OCI-LY7 (cell line): ENCODE results near the gene PSKH1. TPM values are rescaled to one million over a fixed set of nuclear protein-coding genes. Genes with fewer than 3 reads are reported as not detected.

Source experiments
- BruUV-seq: library from RNA; stranded (reverse); fragments of 400-500 nt; replicated peaks from 2 replicates; lab custom pipeline; 2021; lab: Mats Ljungman, UMichigan
- CTCF ChIA-PET: fragments of 300-600 bp; sonication (Branson Sonifier 250); formaldehyde crosslinking; loops from one replicate; lab custom pipeline; 2022; ENCODE audit warnings: antibody characterized with exemption; ENCODE audit not compliant: unreplicated experiment; lab: Charles Lee
- POLR2A ChIA-PET: fragments of 300-600 bp; sonication (Branson Sonifier 250); formaldehyde crosslinking; loops from one replicate; lab custom pipeline; 2022; ENCODE audit warnings: antibody characterized with exemption; lab: Charles Lee
- DNase-seq: peaks from one replicate; pipeline ENCODE4 v3.0.0-alpha.2; 2015; ENCODE audit warnings: low spot score
- H2AFZ ChIP-seq: fragments of 200-600 bp; sonication (generic), shearing (Covaris generic); 2 replicates; pipeline ENCODE4 v1.6.1; 2014; ENCODE audit warnings: mild to moderate bottlenecking, antibody characterized with exemption, low read length, moderate library complexity
- H3K27ac ChIP-seq: fragments of 200-600 bp; sonication (generic); 2 replicates; pipeline ENCODE4 v1.5.1; 2014; ENCODE audit warnings: mixed run types, low read depth, mild to moderate bottlenecking, moderate library complexity, low read length, inconsistent platforms; ENCODE audit not compliant: poor library complexity, severe bottlenecking
- H3K36me3 ChIP-seq: fragments of 200-600 bp; sonication (generic); 2 replicates; pipeline ENCODE4 v1.6.1; 2014; ENCODE audit warnings: mild to moderate bottlenecking, antibody characterized with exemption, low read length, moderate library complexity, mixed read lengths; ENCODE audit not compliant: insufficient read depth
- H3K4me1 ChIP-seq: fragments of 200-600 bp; sonication (generic); 2 replicates; pipeline ENCODE4 v1.5.1; 2014; ENCODE audit warnings: mild to moderate bottlenecking, low read length; ENCODE audit not compliant: insufficient read depth, poor library complexity, severe bottlenecking
- H3K4me2 ChIP-seq: fragments of 200-600 bp; sonication (generic); 2 replicates; pipeline ENCODE4 v1.6.1; 2014; ENCODE audit warnings: mild to moderate bottlenecking, low read length
- H3K4me3 ChIP-seq: fragments of 200-600 bp; sonication (generic); 2 replicates; pipeline ENCODE4 v1.5.1; 2014; ENCODE audit warnings: mild to moderate bottlenecking, low read depth, low read length; ENCODE audit not compliant: poor library complexity, severe bottlenecking
- H3K79me2 ChIP-seq: fragments of 200-600 bp; sonication (generic); 2 replicates; pipeline ENCODE4 v1.6.1; 2016; ENCODE audit warnings: low read depth, mild to moderate bottlenecking, low read length, moderate library complexity, mixed read lengths; ENCODE audit not compliant: insufficient read depth
- H3K9me2 ChIP-seq: fragments of 200-600 bp; sonication (generic); 2 replicates; pipeline ENCODE4 v1.6.1; 2016; ENCODE audit warnings: mild to moderate bottlenecking, low read length, mixed read lengths; ENCODE audit not compliant: insufficient read depth
- H3K9me3 ChIP-seq: fragments of 200-600 bp; sonication (generic); 2 replicates; pipeline ENCODE4 v1.6.1; 2014; ENCODE audit warnings: mild to moderate bottlenecking, mixed run types, low read length, mixed read lengths
- H4K20me1 ChIP-seq: fragments of 200-600 bp; sonication (generic); 2 replicates; pipeline ENCODE4 v1.6.1; 2014; ENCODE audit warnings: mild to moderate bottlenecking, antibody characterized with exemption, low read length, moderate library complexity, mixed read lengths; ENCODE audit not compliant: insufficient read depth
- EZH2phosphoT487 ChIP-seq: fragments of 200-600 bp; sonication (generic); IDR thresholded peaks from 2 replicates; pipeline ENCODE4 v1.6.1; 2018; ENCODE audit warnings: low read depth, borderline replicate concordance, mild to moderate bottlenecking, mixed run types, antibody characterized with exemption, low read length, moderate library complexity, mixed read lengths
- intact Hi-C: fragments of 100-400 bp; cut with micrococcal nuclease; formaldehyde crosslinking; loops from one replicate; pipeline ENCODE4 v1.10.0; 2022; ENCODE audit not compliant: unreplicated experiment
- total RNA-seq, 2 experiments: library from RNA; depleted of rRNA in 1 of 2; stranded (reverse); fragments of >200 nt in 1 of 2; shearing (Covaris generic) in 1 of 2; gene quantifications; 2 replicates each; pipeline ENCODE4 v1.2.3, GENCODE V29; 2014 to 2022
- TF ChIP-seq, protein P1 (sequence below): fragments of 200-600 bp; sonication (generic); conservative IDR thresholded peaks from 2 replicates; pipeline ENCODE4 v1.5.1; 2014; ENCODE audit warnings: mild to moderate bottlenecking, antibody characterized with exemption, low read length, moderate library complexity, mixed read lengths

The PSKH1 gene
- total RNA-seq, 2 experiments from 2014 or later = 10.4 to 27.1 TPM

DNA sequence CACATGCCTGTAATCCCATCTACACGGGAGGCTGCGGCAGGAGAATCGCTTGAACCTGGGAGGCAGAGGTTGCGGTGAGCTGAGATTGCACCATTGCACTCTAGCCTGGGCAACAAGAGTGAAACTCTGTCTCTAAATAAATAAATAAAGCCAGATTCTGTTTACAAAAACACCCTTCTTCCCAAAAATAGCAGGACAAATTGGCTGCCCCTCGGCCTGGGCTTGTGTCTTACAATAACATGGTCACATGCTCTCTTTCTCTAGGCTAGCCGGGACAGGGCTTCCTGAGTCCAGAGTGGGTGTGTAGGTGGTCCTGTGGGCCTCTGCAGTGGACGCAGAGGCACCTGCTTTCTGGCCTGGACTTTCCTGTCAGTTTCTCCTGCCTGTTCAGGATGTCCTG lies 23.4 kb upstream of the PSKH1 start:
- ChIA-PET CTCF (interaction anchor here (0.6 kb wide), 1 partner anchor 214 kb away, joined by 3 read pairs; no protein-coding TSS in a partner anchor), POLR2A (interaction anchor here (0.6 kb wide), 1 partner anchor 23 kb away, joined by 3 read pairs; no protein-coding TSS in a partner anchor)
- H3K9me3 ChIP-seq = no peaks in the 10 kb centered on the region
- BruUV-seq = no TSS peak
- no peak overlapping the region for H2AFZ ChIP-seq
- no peaks in the 10 kb centered on the region for H4K20me1 ChIP-seq
- intact Hi-C loops = no loop called here
- no peak overlapping the region for H3K4me3 ChIP-seq
- peaks cover 17% of the 10 kb centered on the region for H3K4me1 ChIP-seq
- peaks cover 17% of the 10 kb centered on the region for H3K79me2 ChIP-seq
- no peak overlapping the region for H3K27ac ChIP-seq
- no peak overlapping the region for H3K4me2 ChIP-seq
- TF ChIP-seq, protein P1, sequence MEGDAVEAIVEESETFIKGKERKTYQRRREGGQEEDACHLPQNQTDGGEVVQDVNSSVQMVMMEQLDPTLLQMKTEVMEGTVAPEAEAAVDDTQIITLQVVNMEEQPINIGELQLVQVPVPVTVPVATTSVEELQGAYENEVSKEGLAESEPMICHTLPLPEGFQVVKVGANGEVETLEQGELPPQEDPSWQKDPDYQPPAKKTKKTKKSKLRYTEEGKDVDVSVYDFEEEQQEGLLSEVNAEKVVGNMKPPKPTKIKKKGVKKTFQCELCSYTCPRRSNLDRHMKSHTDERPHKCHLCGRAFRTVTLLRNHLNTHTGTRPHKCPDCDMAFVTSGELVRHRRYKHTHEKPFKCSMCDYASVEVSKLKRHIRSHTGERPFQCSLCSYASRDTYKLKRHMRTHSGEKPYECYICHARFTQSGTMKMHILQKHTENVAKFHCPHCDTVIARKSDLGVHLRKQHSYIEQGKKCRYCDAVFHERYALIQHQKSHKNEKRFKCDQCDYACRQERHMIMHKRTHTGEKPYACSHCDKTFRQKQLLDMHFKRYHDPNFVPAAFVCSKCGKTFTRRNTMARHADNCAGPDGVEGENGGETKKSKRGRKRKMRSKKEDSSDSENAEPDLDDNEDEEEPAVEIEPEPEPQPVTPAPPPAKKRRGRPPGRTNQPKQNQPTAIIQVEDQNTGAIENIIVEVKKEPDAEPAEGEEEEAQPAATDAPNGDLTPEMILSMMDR = no peak
- no peak for TF ChIP-seq EZH2phosphoT487
- no peaks in the 10 kb centered on the region for H3K9me2 ChIP-seq
- H3K36me3 ChIP-seq = peaks cover 75% of the 10 kb centered on the region
- no peak for DNase-seq

DNA sequence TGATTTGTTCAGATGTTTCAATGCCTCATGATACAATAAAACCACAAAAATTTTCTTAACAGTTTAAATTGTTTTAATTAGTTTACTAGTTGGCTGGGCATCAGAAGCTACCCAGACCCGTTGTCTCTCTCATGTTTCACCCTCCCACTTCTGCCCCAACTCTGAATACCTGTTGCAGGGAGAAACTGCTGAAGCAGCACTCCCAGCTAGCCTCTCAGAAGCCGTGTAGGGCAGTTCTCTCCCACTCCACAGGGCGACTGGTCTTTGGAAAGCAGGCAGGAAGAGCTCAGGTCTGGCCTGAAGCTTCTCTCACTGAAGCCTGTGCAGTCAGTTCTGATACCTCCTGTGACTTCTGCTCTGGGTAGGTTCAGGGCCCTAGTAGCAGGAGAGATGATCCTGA lies 21.8 kb upstream of the PSKH1 start:
- Histone ChIP-seq H3K9me3 (no peaks in the 10 kb centered on the region), H2AFZ (no peak overlapping the region), H3K4me2 (no peak overlapping the region), H4K20me1 (no peaks in the 10 kb centered on the region), H3K79me2 (peaks cover 29% of the 10 kb centered on the region), H3K4me3 (no peak overlapping the region), H3K4me1 (peaks cover 23% of the 10 kb centered on the region), H3K36me3 (peaks cover 68% of the 10 kb centered on the region), H3K27ac (no peak overlapping the region), H3K9me2 (no peaks in the 10 kb centered on the region)
- ChIA-PET CTCF (no interaction called here), POLR2A (interaction anchor here (0.7 to 1.1 kb wide), 2 partner anchors 9 to 15 kb away, joined by 3 to 5 read pairs; no protein-coding TSS in a partner anchor)
- no TSS peak for BruUV-seq
- intact Hi-C loops = no loop called here
- DNase-seq = no peak
- no peak for TF ChIP-seq EZH2phosphoT487
- TF ChIP-seq, protein P1 = no peak

DNA sequence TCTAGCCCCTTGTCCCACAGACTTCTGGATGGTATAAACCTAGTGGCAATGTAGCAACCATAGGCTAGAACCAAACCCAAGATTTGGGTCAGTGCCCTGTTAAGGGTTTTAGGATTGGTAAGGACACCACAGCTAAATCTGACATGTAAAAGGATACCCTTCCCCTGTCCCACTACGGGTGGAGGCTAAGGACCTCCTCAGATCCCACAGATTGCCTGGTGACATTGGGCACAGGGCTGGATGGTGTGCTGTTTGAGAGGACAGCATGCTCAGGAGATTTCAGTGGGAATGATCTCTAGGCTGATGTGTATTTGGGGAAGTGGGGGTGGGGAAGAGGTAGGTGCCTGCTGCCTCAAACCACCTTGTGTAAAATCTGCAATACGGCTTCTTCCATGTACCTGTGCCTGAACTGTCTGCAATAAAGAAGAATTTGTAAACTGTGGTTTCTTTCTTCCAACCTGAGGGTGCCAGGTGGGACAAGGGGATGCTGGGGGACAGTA lies 20.9 kb upstream of the PSKH1 start:
- DNase-seq = no peak
- H3K4me3 ChIP-seq = peak overlapping the region; percentile 95
- H3K4me2 ChIP-seq = peak overlapping the region; percentile 83
- H3K27ac ChIP-seq = peak overlapping the region; percentile 48
- ChIA-PET POLR2A (no interaction called here), CTCF (no interaction called here)
- intact Hi-C loops = loop anchor here (1.0 kb wide), 1 partner anchor 26 kb away; the partner anchor contains the start of gene NUTF2
- peaks cover 68% of the 10 kb centered on the region for H3K36me3 ChIP-seq
- H3K4me1 ChIP-seq = peaks cover 23% of the 10 kb centered on the region
- peaks cover 29% of the 10 kb centered on the region for H3K79me2 ChIP-seq
- BruUV-seq = no TSS peak
- H4K20me1 ChIP-seq = no peaks in the 10 kb centered on the region
- no peaks in the 10 kb centered on the region for H3K9me2 ChIP-seq
- peak overlapping the region; percentile 66; the same call in 1 of the 2 replicates for H2AFZ ChIP-seq
- TF ChIP-seq EZH2phosphoT487 = no peak
- TF ChIP-seq, protein P1 = no peak
- H3K9me3 ChIP-seq = no peaks in the 10 kb centered on the region
